Fibroblast of upper back skin (primary cell): ENCODE results near the gene EFCAB8.
"Not testable (repeated sequence)": the region's sequence is repeated elsewhere in the genome, so short reads cannot be mapped to it uniquely, and the experiment has no call there.

Experiments
- DNase-seq: peaks from one replicate; pipeline ENCODE4 v3.0.0-alpha.2; 2013

Gene EFCAB8

GRCh38 chr20:32841174-32841573, 17.5 kb upstream of the EFCAB8 start:
- DNase-seq: no peak

GRCh38 chr20:32841632-32842031, 17.1 kb upstream of the EFCAB8 start:
- no peak for DNase-seq

- DNase-seq: no peak
Observed at GRCh38 chr20:32842688-32843524, 15.8 kb upstream of the EFCAB8 start.

- no peak for DNase-seq
Observed at GRCh38 chr20:32845786-32846185, 12.9 kb upstream of the EFCAB8 start.

GRCh38 chr20:32846852-32847251, 11.9 kb upstream of the EFCAB8 start:
- no peak for DNase-seq

- DNase-seq: no peak
Observed at GRCh38 chr20:32847964-32848363, 10.8 kb upstream of the EFCAB8 start.

GRCh38 chr20:32848846-32849245, 9.9 kb upstream of the EFCAB8 start:
- no peak for DNase-seq

GRCh38 chr20:32849577-32849976, 9.1 kb upstream of the EFCAB8 start:
- no peak for DNase-seq

- DNase-seq: no peak
Observed at GRCh38 chr20:32855387-32855786, 3.3 kb upstream of the EFCAB8 start.

- no peak for DNase-seq
Observed at GRCh38 chr20:32858189-32858588, 534 bp upstream of the EFCAB8 start.

GRCh38 chr20:32861446-32861845, 2.7 kb downstream of the EFCAB8 start:
- no peak for DNase-seq

- DNase-seq: no peak
Observed at GRCh38 chr20:32869562-32869961, 10.8 kb downstream of the EFCAB8 start.

GRCh38 chr20:32870526-32870925, 11.8 kb downstream of the EFCAB8 start:
- not testable (repeated sequence) for DNase-seq

- DNase-seq: no peak
Observed at GRCh38 chr20:32870985-32871384, 12.3 kb downstream of the EFCAB8 start.

- no peak for DNase-seq
Observed at GRCh38 chr20:32871627-32872160, 13.0 kb downstream of the EFCAB8 start.

- no peak for DNase-seq
Observed at GRCh38 chr20:32872266-32872665, 13.5 kb downstream of the EFCAB8 start.

- DNase-seq: no peak
Observed at GRCh38 chr20:32875673-32876072, 16.9 kb downstream of the EFCAB8 start.

- peak; percentile 62 for DNase-seq
Observed at GRCh38 chr20:32877507-32877906, 18.8 kb downstream of the EFCAB8 start.

GRCh38 chr20:32878820-32879219, 20.1 kb downstream of the EFCAB8 start:
- DNase-seq: no peak

- no peak for DNase-seq
Observed at GRCh38 chr20:32879538-32879937, 20.8 kb downstream of the EFCAB8 start.

- DNase-seq: no peak
Observed at GRCh38 chr20:32880635-32881034, 21.9 kb downstream of the EFCAB8 start.

GRCh38 chr20:32883081-32883480, 24.4 kb downstream of the EFCAB8 start:
- no peak for DNase-seq

- no peak for DNase-seq
Observed at GRCh38 chr20:32885185-32885584, 26.5 kb downstream of the EFCAB8 start.

GRCh38 chr20:32885952-32886351, 27.2 kb downstream of the EFCAB8 start:
- DNase-seq: no peak

GRCh38 chr20:32886652-32887051, 27.9 kb downstream of the EFCAB8 start:
- DNase-seq: no peak
